ENCODE data around the gene KRT28.

- TF ChIP-seq CTCF (IDR thresholded peaks at IDR 0.05) (no peak), EP300 (IDR thresholded peaks at IDR 0.05) (no peak), POLR2A (IDR thresholded peaks at IDR 0.05) (no peak)
These were observed 28.1 kb upstream of the KRT28 start for GRCh38 chr17:40827746-40828453.
